HepG2 (cell line): Measurements from ENCODE around the gene PLS1. TPM values are rescaled to one million over a fixed set of nuclear protein-coding genes. Genes with fewer than 3 reads are reported as not detected.

ENCODE experiments used
- AGO1 ChIP-seq: fragments of 200-400 bp; formaldehyde crosslinking; IDR thresholded peaks from 2 replicates; pipeline ENCODE4 v1.6.1; 2017; ENCODE audit warnings: mild to moderate bottlenecking, low read depth, low read length, moderate library complexity; ENCODE audit not compliant: poor library complexity, severe bottlenecking
- EEA1 ChIP-seq: sonication (generic); formaldehyde crosslinking; IDR thresholded peaks from 2 replicates; pipeline ENCODE4 v1.5.1; 2020; ENCODE audit warnings: mild to moderate bottlenecking, missing genetic modification reagents, borderline replicate concordance
- GATAD2A ChIP-seq: IDR thresholded peaks from 2 replicates; pipeline ENCODE4 v1.6.1; 2016
- HDAC1 ChIP-seq: sonication (generic); formaldehyde crosslinking; IDR thresholded peaks from 2 replicates; pipeline ENCODE4 v1.5.1; 2020; ENCODE audit warnings: mild to moderate bottlenecking, missing genetic modification reagents
- MAF1 ChIP-seq: sonication (generic); formaldehyde crosslinking; IDR thresholded peaks from 2 replicates; pipeline ENCODE4 v1.5.0; 2020; ENCODE audit warnings: missing genetic modification reagents, borderline replicate concordance
- MXD1 ChIP-seq: sonication (generic); formaldehyde crosslinking; IDR thresholded peaks from 2 replicates; pipeline ENCODE4 v1.4.0; 2020; ENCODE audit warnings: mild to moderate bottlenecking, missing genetic modification reagents
- NFKBIZ ChIP-seq: IDR thresholded peaks from 2 replicates; pipeline ENCODE4 v1.6.1; 2018; ENCODE audit warnings: missing genetic modification reagents, missing compliant biosample characterization
- RAD21 ChIP-seq: fragments of 450-650 bp; formaldehyde crosslinking; IDR thresholded peaks from 2 replicates; pipeline ENCODE4 v1.5.0; 2020; ENCODE audit warnings: mild to moderate bottlenecking
- RBM39 ChIP-seq: fragments of 200-400 bp; formaldehyde crosslinking; IDR thresholded peaks from one replicate; pipeline ENCODE4 v1.6.1; 2018; ENCODE audit warnings: antibody characterized with exemption, mild to moderate bottlenecking, low read depth, low read length; ENCODE audit not compliant: poor library complexity, severe bottlenecking
- RFXANK ChIP-seq: IDR thresholded peaks from 2 replicates; pipeline ENCODE4 v1.6.1; 2016
- SPEN ChIP-seq: sonication (generic); formaldehyde crosslinking; IDR thresholded peaks from 2 replicates; pipeline ENCODE4 v1.5.1; 2020; ENCODE audit warnings: low read depth, mild to moderate bottlenecking, missing genetic modification reagents
- TARDBP ChIP-seq: sonication (generic); formaldehyde crosslinking; IDR thresholded peaks from 2 replicates; pipeline ENCODE4 v1.8.0; 2022; ENCODE audit warnings: mild to moderate bottlenecking, missing genetic modification reagents
- WIZ ChIP-seq: sonication (generic); formaldehyde crosslinking; IDR thresholded peaks from 2 replicates; pipeline ENCODE4 v1.5.1; 2020; ENCODE audit warnings: mild to moderate bottlenecking, missing genetic modification reagents
- ZNF230 ChIP-seq: sonication (generic); formaldehyde crosslinking; IDR thresholded peaks from 2 replicates; pipeline ENCODE4 v1.4.0; 2020; ENCODE audit warnings: mild to moderate bottlenecking, missing genetic modification reagents
- ZNF280B ChIP-seq: sonication (generic); formaldehyde crosslinking; IDR thresholded peaks from 2 replicates; pipeline ENCODE4 v1.5.0; 2020; ENCODE audit warnings: missing genetic modification reagents, mild to moderate bottlenecking, borderline replicate concordance
- ZNF570 ChIP-seq: sonication (generic); formaldehyde crosslinking; IDR thresholded peaks from 2 replicates; pipeline ENCODE4 v1.4.0; 2020; ENCODE audit warnings: mild to moderate bottlenecking, missing genetic modification reagents, borderline replicate concordance
- ZNF709 ChIP-seq: sonication (generic); formaldehyde crosslinking; IDR thresholded peaks from 2 replicates; pipeline ENCODE4 v1.5.0; 2020; ENCODE audit warnings: mild to moderate bottlenecking, missing genetic modification reagents
- polyA plus RNA-seq, 8 experiments: library from polyadenylated mRNA; depleted of rRNA in 3 of 8; stranded (reverse) in 7 of 8; unstranded in 1 of 8; fragments of >200 nt; fragmentation: Illumina TruSeq in 4 of 8; extraction: Trizol in 4 of 8; gene quantifications; 2 replicates each; pipeline versions ENCODE4 v1.2.1 to v1.2.3, GENCODE V29; 2011 to 2016; ENCODE audit warnings: low read depth in 4 of 8, missing spikeins in 1 of 8, mixed read lengths in 1 of 8; ENCODE audit not compliant: insufficient read depth in 1 of 8
- total RNA-seq, 5 experiments: library from RNA; depleted of rRNA; stranded (reverse); fragments of >200 nt; fragmentation: Illumina TruSeq; extraction: Trizol; gene quantifications; 2 replicates each; pipeline ENCODE4 v1.2.3, GENCODE V29; 2016; ENCODE audit warnings: low read depth in 1 of 5
- TF ChIP-seq, protein P1 (sequence below): sonication (generic); formaldehyde crosslinking; IDR thresholded peaks from 2 replicates; pipeline ENCODE4 v1.4.0; 2020; ENCODE audit warnings: missing genetic modification reagents
- TF ChIP-seq, protein P2 (sequence below), 2 experiments: sonication (generic) in 1 of 2; formaldehyde crosslinking in 1 of 2; IDR thresholded peaks; 2 replicates each; pipeline versions ENCODE4 v1.5.1 to v1.6.1; 2011 to 2020; ENCODE audit warnings: borderline replicate concordance in 1 of 2, low read depth in 1 of 2, low read length in 1 of 2, mild to moderate bottlenecking in 1 of 2, missing genetic modification reagents in 1 of 2, moderate library complexity in 1 of 2

Gene PLS1
- total and polyA plus RNA-seq, 2 of the 13 experiments (the other 11 are each of a cell fraction or from before 2014, with no cell fraction given), result 11.2 to 21.1 TPM

- TF ChIP-seq AGO1 (no peak), ZNF709 (CRISPR knock-in tag) (peak; percentile 91; the same call in 1 of the 2 replicates), HDAC1 (CRISPR knock-in tag) (peak; percentile 100), MXD1 (CRISPR knock-in tag) (peak; percentile 98; the same call in 1 of the 2 replicates), ZNF230 (CRISPR knock-in tag) (peak; percentile 63), GATAD2A (CRISPR knock-in tag) (peak; percentile 90), ZNF280B (CRISPR knock-in tag) (peak; percentile 89; the same call in 1 of the 2 replicates), SPEN (CRISPR knock-in tag) (peak; percentile 98), RFXANK (CRISPR knock-in tag) (peak; percentile 85; the same call in 1 of the 2 replicates), ZNF570 (CRISPR knock-in tag) (no peak), EEA1 (CRISPR knock-in tag) (0 out of 2 replicates have a peak, but pooled peaks have one; percentile 62), RAD21 (CRISPR knock-in tag) (no peak; the same call in none of the 2 replicates), TARDBP (CRISPR knock-in tag) (peak; percentile 98), MAF1 (CRISPR knock-in tag) (peak; percentile 95), RBM39 (peak; percentile 98), NFKBIZ (CRISPR knock-in tag) (no peak), WIZ (CRISPR knock-in tag) (peak; percentile 83; the same call in 1 of the 2 replicates)
- TF ChIP-seq, protein P1, sequence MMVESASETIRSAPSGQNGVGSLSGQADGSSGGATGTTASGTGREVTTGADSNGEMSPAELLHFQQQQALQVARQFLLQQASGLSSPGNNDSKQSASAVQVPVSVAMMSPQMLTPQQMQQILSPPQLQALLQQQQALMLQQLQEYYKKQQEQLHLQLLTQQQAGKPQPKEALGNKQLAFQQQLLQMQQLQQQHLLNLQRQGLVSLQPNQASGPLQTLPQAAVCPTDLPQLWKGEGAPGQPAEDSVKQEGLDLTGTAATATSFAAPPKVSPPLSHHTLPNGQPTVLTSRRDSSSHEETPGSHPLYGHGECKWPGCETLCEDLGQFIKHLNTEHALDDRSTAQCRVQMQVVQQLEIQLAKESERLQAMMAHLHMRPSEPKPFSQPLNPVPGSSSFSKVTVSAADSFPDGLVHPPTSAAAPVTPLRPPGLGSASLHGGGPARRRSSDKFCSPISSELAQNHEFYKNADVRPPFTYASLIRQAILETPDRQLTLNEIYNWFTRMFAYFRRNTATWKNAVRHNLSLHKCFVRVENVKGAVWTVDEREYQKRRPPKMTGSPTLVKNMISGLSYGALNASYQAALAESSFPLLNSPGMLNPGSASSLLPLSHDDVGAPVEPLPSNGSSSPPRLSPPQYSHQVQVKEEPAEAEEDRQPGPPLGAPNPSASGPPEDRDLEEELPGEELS, result peak; percentile 85
- TF ChIP-seq, protein P2, sequence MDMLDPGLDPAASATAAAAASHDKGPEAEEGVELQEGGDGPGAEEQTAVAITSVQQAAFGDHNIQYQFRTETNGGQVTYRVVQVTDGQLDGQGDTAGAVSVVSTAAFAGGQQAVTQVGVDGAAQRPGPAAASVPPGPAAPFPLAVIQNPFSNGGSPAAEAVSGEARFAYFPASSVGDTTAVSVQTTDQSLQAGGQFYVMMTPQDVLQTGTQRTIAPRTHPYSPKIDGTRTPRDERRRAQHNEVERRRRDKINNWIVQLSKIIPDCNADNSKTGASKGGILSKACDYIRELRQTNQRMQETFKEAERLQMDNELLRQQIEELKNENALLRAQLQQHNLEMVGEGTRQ (IDR thresholded peaks at IDR 0.05; ENCODE audit: low read depth, low read length), result no peak
- TF ChIP-seq, protein P2 (CRISPR knock-in tag; IDR thresholded peaks at IDR 0.05; ENCODE audit: borderline replicate concordance), result peak; percentile 42; the same call in 1 of the 2 replicates
These were observed 17.6 kb upstream of the PLS1 start, which contains the start of gene ATR (continued) for GRCh38 chr3:142578329-142579223.
